ENCODE data around the gene PRUNE2. TPM values are rescaled to one million over a fixed set of nuclear protein-coding genes. Genes with fewer than 3 reads are reported as not detected.
A peak's percentile ranks its signal among the peaks of the same experiment; 100 is the strongest.

PRUNE2 gene
- total and polyA plus RNA-seq, 8 donors: 1.4 to 19.1 (median 4.6) TPM

DNA sequence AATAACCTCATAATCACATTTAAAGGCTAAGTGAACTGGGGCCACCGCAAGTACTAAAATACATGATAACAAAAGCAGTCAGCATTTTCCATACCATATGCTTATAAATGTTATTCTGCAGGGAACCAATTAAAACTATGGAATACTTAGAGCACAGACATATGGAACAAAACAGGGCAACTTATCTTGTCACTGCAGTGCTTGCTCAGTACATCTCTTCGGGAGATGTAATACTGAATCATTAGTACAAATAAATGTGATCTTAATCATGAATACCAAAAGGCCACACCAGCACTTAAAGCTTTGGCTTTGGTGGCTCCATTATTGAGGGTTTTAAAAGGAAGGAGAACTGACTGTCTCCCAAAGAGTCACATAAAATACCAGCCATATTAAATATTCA is 32.1 kb downstream of the PRUNE2 start:
- H3K36me3 ChIP-seq: no peaks in the 10 kb centered on the region
- no peak for TF ChIP-seq CTCF (IDR thresholded peaks at IDR 0.05)
- DNase-seq (no peak), ATAC-seq (no peak), FAIRE-seq (no peak)
- H3K4me3 ChIP-seq: no peak overlapping the region
- H3K27me3 ChIP-seq: no peaks in the 10 kb centered on the region
- 56 to 77% methylated on average over 2 of the region's 2 CpGs for WGBS, 2 donors
- H3K4me1 ChIP-seq: no peaks in the 10 kb centered on the region
- no peak overlapping the region for H3K27ac ChIP-seq
- intact Hi-C loops (cut with DNase I): no loop called here
- no peaks in the 10 kb centered on the region for H3K9me3 ChIP-seq

- DNase-seq (no peak), FAIRE-seq (no peak), ATAC-seq (no peak)
- Histone ChIP-seq H3K4me3 (no peak overlapping the region), H3K27me3 (no peaks in the 10 kb centered on the region), H3K4me1 (no peaks in the 10 kb centered on the region), H3K36me3 (no peaks in the 10 kb centered on the region), H3K9me3 (no peaks in the 10 kb centered on the region), H3K27ac (no peak overlapping the region)
- no peak for TF ChIP-seq CTCF (IDR thresholded peaks at IDR 0.05)
- WGBS, 2 donors: 47 to 58% methylated on average over 13 of the region's 13 CpGs
- intact Hi-C loops (cut with DNase I): no loop called here
These were observed 32.7 kb downstream of the PRUNE2 start for GRCh38 chr9:76873056-76873792.

GRCh38 chr9:76868897-76869296 is 37.0 kb downstream of the PRUNE2 start:
- no peak for DNase-seq
- intact Hi-C loops (cut with DNase I): no loop called here
- Histone ChIP-seq H3K4me1 (no peaks in the 10 kb centered on the region), H3K9me3 (no peaks in the 10 kb centered on the region), H3K27me3 (no peaks in the 10 kb centered on the region), H3K27ac (no peak overlapping the region), H3K4me3 (no peak overlapping the region), H3K36me3 (no peaks in the 10 kb centered on the region)
- no peak for TF ChIP-seq CTCF (IDR thresholded peaks at IDR 0.05)
- WGBS, 2 donors: 20 to 21% methylated on average over 13 of the region's 13 CpGs
- no peak for FAIRE-seq
- peak in 1 of 4 donors; percentile 17 for ATAC-seq

GRCh38 chr9:76866689-76867088 is 39.2 kb downstream of the PRUNE2 start:
- Histone ChIP-seq H3K9me3 (no peaks in the 10 kb centered on the region), H3K27me3 (no peaks in the 10 kb centered on the region), H3K36me3 (no peaks in the 10 kb centered on the region), H3K4me1 (no peaks in the 10 kb centered on the region), H3K4me3 (no peak overlapping the region), H3K27ac (no peak overlapping the region)
- WGBS, 2 donors: 54 to 69% methylated on average over 7 of the region's 7 CpGs
- no peak for FAIRE-seq
- ATAC-seq: no peak
- no peak for DNase-seq
- intact Hi-C loops (cut with DNase I): no loop called here
- TF ChIP-seq CTCF (IDR thresholded peaks at IDR 0.05): no peak

- DNase-seq (no peak), FAIRE-seq (no peak), ATAC-seq (no peak)
- no peaks in the 10 kb centered on the region for H3K27me3 ChIP-seq
- H3K4me3 ChIP-seq: no peak overlapping the region
- 59 to 73% methylated on average over 3 of the region's 3 CpGs for WGBS, 2 donors
- H3K36me3 ChIP-seq: no peaks in the 10 kb centered on the region
- no peaks in the 10 kb centered on the region for H3K9me3 ChIP-seq
- H3K27ac ChIP-seq: no peak overlapping the region
- TF ChIP-seq CTCF (IDR thresholded peaks at IDR 0.05): no peak
- intact Hi-C loops (cut with DNase I): no loop called here
- H3K4me1 ChIP-seq: no peaks in the 10 kb centered on the region
These were observed 42.1 kb downstream of the PRUNE2 start for GRCh38 chr9:76863832-76864231.
